Trophoblast cell (in vitro differentiated cells and primary cell): Measurements from ENCODE around the gene NAALAD2.

ENCODE experiments used
- DNase-seq, 2 donors: peaks; one replicate each; pipeline ENCODE4 v3.0.0-alpha.2; 2016
- H2AFZ ChIP-seq: 2 replicates; pipeline ENCODE4 v1.6.1; 2013; ENCODE audit warnings: low read length, moderate library complexity, mild to moderate bottlenecking; ENCODE audit not compliant: insufficient read depth, poor library complexity
- H2AK5ac ChIP-seq: 2 replicates; pipeline ENCODE4 v1.6.1; 2013; ENCODE audit warnings: mild to moderate bottlenecking, low read length
- H2BK120ac ChIP-seq: 2 replicates; pipeline ENCODE4 v1.6.1; 2013; ENCODE audit warnings: low read length, mild to moderate bottlenecking, moderate library complexity; ENCODE audit not compliant: insufficient read depth, poor library complexity
- H2BK12ac ChIP-seq: 2 replicates; pipeline ENCODE4 v1.6.1; 2013; ENCODE audit warnings: mild to moderate bottlenecking, low read length, moderate library complexity
- H2BK5ac ChIP-seq: 2 replicates; pipeline ENCODE4 v1.6.1; 2013; ENCODE audit warnings: low read length, low read depth, moderate library complexity, mild to moderate bottlenecking; ENCODE audit not compliant: poor library complexity
- H3K14ac ChIP-seq: 2 replicates; pipeline ENCODE4 v1.6.1; 2013; ENCODE audit warnings: mild to moderate bottlenecking, low read length
- H3K18ac ChIP-seq: 2 replicates; pipeline ENCODE4 v1.6.1; 2013; ENCODE audit warnings: mild to moderate bottlenecking, low read length
- H3K23ac ChIP-seq: 2 replicates; pipeline ENCODE4 v1.6.1; 2013; ENCODE audit warnings: low read length
- H3K27ac ChIP-seq: 2 replicates; pipeline ENCODE4 v1.5.1; 2013; ENCODE audit warnings: low read depth, mild to moderate bottlenecking, inconsistent platforms, low read length, moderate library complexity
- H3K27me3 ChIP-seq: 2 replicates; pipeline ENCODE4 v1.6.1; 2013; ENCODE audit warnings: inconsistent platforms, mild to moderate bottlenecking, low read length, moderate library complexity; ENCODE audit not compliant: insufficient read depth
- H3K36me3 ChIP-seq, 2 experiments: 1 replicate in 1 of 2; 2 replicates in 1 of 2; pipeline ENCODE4 v1.6.1; 2013; ENCODE audit warnings: low read length in 2 of 2, mild to moderate bottlenecking in 2 of 2, moderate library complexity in 1 of 2; ENCODE audit not compliant: insufficient read depth in 2 of 2, control insufficient read depth in 1 of 2
- H3K4ac ChIP-seq: 2 replicates; pipeline ENCODE4 v1.6.1; 2013; ENCODE audit warnings: low read depth, mild to moderate bottlenecking, low read length, moderate library complexity
- H3K4me1 ChIP-seq, 2 experiments: 1 replicate in 1 of 2; 2 replicates in 1 of 2; pipeline ENCODE4 v1.6.1; 2013; ENCODE audit warnings: low read length in 2 of 2, mild to moderate bottlenecking in 2 of 2, moderate library complexity in 1 of 2; ENCODE audit not compliant: insufficient read depth in 2 of 2, control insufficient read depth in 1 of 2
- H3K4me2 ChIP-seq: 2 replicates; pipeline ENCODE4 v1.6.1; 2013; ENCODE audit warnings: inconsistent platforms, mild to moderate bottlenecking, low read length, moderate library complexity
- H3K4me3 ChIP-seq: 2 replicates; pipeline ENCODE4 v1.5.1; 2013; ENCODE audit warnings: mild to moderate bottlenecking, low read depth, low read length, inconsistent platforms
- H3K79me1 ChIP-seq: one replicate; pipeline ENCODE4 v1.6.1; 2013; ENCODE audit warnings: low read length
- H3K79me2 ChIP-seq: 2 replicates; pipeline ENCODE4 v1.6.1; 2013; ENCODE audit warnings: low read length, mild to moderate bottlenecking; ENCODE audit not compliant: control insufficient read depth, insufficient read depth, poor library complexity
- H3K9ac ChIP-seq: 2 replicates; pipeline ENCODE4 v1.6.1; 2013; ENCODE audit warnings: mild to moderate bottlenecking, low read length
- H3K9me3 ChIP-seq: 2 replicates; pipeline ENCODE4 v1.6.1; 2013; ENCODE audit warnings: low read depth, mild to moderate bottlenecking, control low read depth, inconsistent platforms, low read length; ENCODE audit not compliant: insufficient read depth
- H4K12ac ChIP-seq: 2 replicates; pipeline ENCODE4 v1.6.1; 2013; ENCODE audit warnings: low read depth, mild to moderate bottlenecking, low read length, moderate library complexity
- H4K8ac ChIP-seq: 2 replicates; pipeline ENCODE4 v1.6.1; 2013; ENCODE audit warnings: low read depth, mild to moderate bottlenecking, low read length, moderate library complexity
- H4K91ac ChIP-seq: one replicate; pipeline ENCODE4 v1.6.1; 2013; ENCODE audit warnings: low read depth, mild to moderate bottlenecking, low read length, moderate library complexity
- WGBS: extraction: QIAGEN DNeasy Blood & Tissue Kit; methylation state at CpG from one replicate; pipeline ENCODE4 v1.1.7; 2013; ENCODE audit warnings: missing lambda C conversion rate; ENCODE audit not compliant: insufficient read length, insufficient coverage; ENCODE audit errors: extremely low coverage; 5-methylcytosine and 5-hydroxymethylcytosine counted together

NAALAD2 gene

GRCh38 chr11:90223248-90223585 is 88.8 kb downstream of the NAALAD2 start:
- peaks cover 0 to 2% of the 10 kb centered on the region in 2 experiments for H3K36me3 ChIP-seq
- no CpG with 5 or more reads among the region's 12 CpGs for WGBS
- no peak overlapping the region for H3K4ac ChIP-seq
- H4K12ac ChIP-seq = peak overlapping the region; percentile 0
- peaks cover 15% of the 10 kb centered on the region for H3K79me2 ChIP-seq
- H2BK120ac ChIP-seq = no peak overlapping the region
- no peak for DNase-seq
- no peak overlapping the region for H2BK5ac ChIP-seq
- H2AFZ ChIP-seq = peak overlapping the region; percentile 6
- H3K18ac ChIP-seq = no peak overlapping the region
- no peak overlapping the region for H3K23ac ChIP-seq
- H3K4me3 ChIP-seq = peak overlapping the region; percentile 90
- H3K9ac ChIP-seq = peak overlapping the region; percentile 55
- no peak overlapping the region for H2BK12ac ChIP-seq
- H3K14ac ChIP-seq = peak overlapping the region; percentile 1
- H3K4me1 ChIP-seq = peaks cover 2 to 3% of the 10 kb centered on the region in 2 experiments
- peak overlapping the region; percentile 47 for H4K8ac ChIP-seq
- peak overlapping the region; percentile 9 for H4K91ac ChIP-seq
- no peaks in the 10 kb centered on the region for H3K9me3 ChIP-seq
- no peak overlapping the region for H3K27ac ChIP-seq
- H2AK5ac ChIP-seq = no peak overlapping the region
- no peaks in the 10 kb centered on the region for H3K27me3 ChIP-seq
- peaks cover 6% of the 10 kb centered on the region for H3K79me1 ChIP-seq
- peak overlapping the region; percentile 63 for H3K4me2 ChIP-seq

GRCh38 chr11:90228056-90228455 is 93.6 kb downstream of the NAALAD2 start:
- no peak overlapping the region for H3K23ac ChIP-seq
- H3K4me2 ChIP-seq = no peak overlapping the region
- H2AFZ ChIP-seq = no peak overlapping the region
- no peak overlapping the region for H3K4me3 ChIP-seq
- no CpG with 5 or more reads among the region's 3 CpGs for WGBS
- H3K14ac ChIP-seq = no peak overlapping the region
- H3K79me1 ChIP-seq = no peaks in the 10 kb centered on the region
- H3K27me3 ChIP-seq = no peaks in the 10 kb centered on the region
- H4K12ac ChIP-seq = no peak overlapping the region
- no peak overlapping the region for H2BK120ac ChIP-seq
- no peak overlapping the region for H3K4ac ChIP-seq
- DNase-seq = no peak
- H2AK5ac ChIP-seq = no peak overlapping the region
- no peak overlapping the region for H2BK5ac ChIP-seq
- no peaks in the 10 kb centered on the region for H3K36me3 ChIP-seq
- H3K27ac ChIP-seq = no peak overlapping the region
- no peak overlapping the region for H3K18ac ChIP-seq
- H3K9me3 ChIP-seq = no peaks in the 10 kb centered on the region
- H4K8ac ChIP-seq = no peak overlapping the region
- H3K79me2 ChIP-seq = no peaks in the 10 kb centered on the region
- no peak overlapping the region for H3K9ac ChIP-seq
- H2BK12ac ChIP-seq = no peak overlapping the region
- H4K91ac ChIP-seq = no peak overlapping the region
- no peaks in the 10 kb centered on the region for H3K4me1 ChIP-seq

GRCh38 chr11:90229791-90230190 is 95.3 kb downstream of the NAALAD2 start:
- Histone ChIP-seq H4K8ac (no peak overlapping the region), H3K4me3 (no peak overlapping the region), H2BK12ac (no peak overlapping the region), H3K4ac (no peak overlapping the region), H2BK5ac (no peak overlapping the region), H3K27me3 (no peaks in the 10 kb centered on the region), H3K14ac (no peak overlapping the region), H3K9me3 (no peaks in the 10 kb centered on the region), H3K9ac (no peak overlapping the region), H3K79me2 (no peaks in the 10 kb centered on the region), H3K79me1 (no peaks in the 10 kb centered on the region), H4K12ac (no peak overlapping the region), H4K91ac (no peak overlapping the region), H3K4me2 (no peak overlapping the region), H3K23ac (no peak overlapping the region), H3K18ac (no peak overlapping the region), H3K27ac (no peak overlapping the region), H3K36me3 (no peaks in the 10 kb centered on the region), H2BK120ac (no peak overlapping the region), H3K4me1 (no peaks in the 10 kb centered on the region), H2AK5ac (no peak overlapping the region), H2AFZ (no peak overlapping the region)
- WGBS = no CpG with 5 or more reads among the region's 1 CpG
- no peak for DNase-seq

- no peak for DNase-seq
- Histone ChIP-seq H3K23ac (no peak overlapping the region), H3K4ac (no peak overlapping the region), H3K79me1 (no peaks in the 10 kb centered on the region), H2BK120ac (no peak overlapping the region), H2BK5ac (no peak overlapping the region), H3K9me3 (no peaks in the 10 kb centered on the region), H3K4me3 (no peak overlapping the region), H2AFZ (no peak overlapping the region), H3K14ac (no peak overlapping the region), H3K4me1 (no peaks in the 10 kb centered on the region), H4K91ac (no peak overlapping the region), H3K18ac (no peak overlapping the region), H3K27me3 (no peaks in the 10 kb centered on the region), H3K9ac (no peak overlapping the region), H4K12ac (no peak overlapping the region), H3K79me2 (no peaks in the 10 kb centered on the region), H3K27ac (no peak overlapping the region), H2AK5ac (no peak overlapping the region), H3K36me3 (no peaks in the 10 kb centered on the region), H4K8ac (no peak overlapping the region), H3K4me2 (no peak overlapping the region), H2BK12ac (no peak overlapping the region)
- WGBS = no CpG with 5 or more reads among the region's 2 CpGs
Measured at GRCh38 chr11:90234977-90235376, 100.5 kb downstream of the NAALAD2 start.
